SK-N-SH (cell line): ENCODE data around the gene COPS9. TPM values are rescaled to one million over a fixed set of nuclear protein-coding genes. Genes with fewer than 3 reads are reported as not detected.

Experiments used
- CTCF ChIA-PET: fragments of 300-600, 350-600 bp; formaldehyde crosslinking; extraction: SDS; loops from one replicate; lab custom pipeline; 2021; lab: Yijun Ruan, JAX
- POLR2A ChIA-PET: fragments of 350-600 bp; sonication (Branson Sonifier 250); formaldehyde crosslinking; extraction: SDS; loops from one replicate; lab custom pipeline; 2020; ENCODE audit warnings: antibody characterized with exemption, inconsistent platforms; lab: Yijun Ruan, JAX
- DNase-seq: peaks from one replicate; pipeline ENCODE4 v3.0.0; 2012
- H2AFZ ChIP-seq: fragments of 200-600 bp; sonication (generic); 2 replicates; pipeline ENCODE4 v1.8.1; 2016; ENCODE audit warnings: antibody characterized with exemption, mild to moderate bottlenecking, low read depth
- H3F3A ChIP-seq: fragments of 200-600 bp; sonication (generic); replicated peaks from 2 replicates; pipeline ENCODE3; 2016; ENCODE audit warnings: antibody characterized with exemption, mild to moderate bottlenecking; ENCODE audit not compliant: insufficient read depth
- H3K27ac ChIP-seq, 2 experiments: fragments of 200-500 bp in 1 of 2; fragments of 200-600 bp in 1 of 2; sonication (Bioruptor generic) in 1 of 2; sonication (generic), shearing (Covaris generic) in 1 of 2; 2 replicates each; pipeline versions ENCODE4 v1.5.1 to v1.6.1; 2014 to 2016; ENCODE audit warnings: low read depth in 2 of 2, inconsistent platforms in 1 of 2, low read length in 1 of 2, mild to moderate bottlenecking in 1 of 2, mixed read lengths in 1 of 2
- H3K27me3 ChIP-seq: fragments of 200-600 bp; sonication (generic), shearing (Covaris generic); 2 replicates; pipeline ENCODE4 v1.6.1; 2016; ENCODE audit warnings: mixed run types; ENCODE audit not compliant: insufficient read depth
- H3K36me3 ChIP-seq, 2 experiments: fragments of 200-500 bp in 1 of 2; fragments of 200-600 bp in 1 of 2; sonication (Bioruptor generic) in 1 of 2; sonication (generic) in 1 of 2; replicated peaks in 1 of 2; 2 replicates each; pipeline versions ENCODE3 to v1.5.1; 2014 to 2016; ENCODE audit warnings: low read length in 1 of 2, mild to moderate bottlenecking in 1 of 2; ENCODE audit not compliant: insufficient read depth in 2 of 2, control insufficient read depth in 1 of 2
- H3K4me1 ChIP-seq, 2 experiments: fragments of 200-500 bp in 1 of 2; fragments of 200-600 bp in 1 of 2; sonication (Bioruptor generic) in 1 of 2; sonication (generic), shearing (Covaris generic) in 1 of 2; 2 replicates each; pipeline versions ENCODE4 v1.5.1 to v1.6.1; 2014 to 2016; ENCODE audit warnings: low read depth in 1 of 2, low read length in 1 of 2, mixed run types in 1 of 2; ENCODE audit not compliant: insufficient read depth in 2 of 2, control insufficient read depth in 1 of 2
- H3K4me2 ChIP-seq: fragments of 200-600 bp; sonication (generic), shearing (Covaris generic); 2 replicates; pipeline ENCODE4 v1.6.1; 2017; ENCODE audit warnings: mixed run types
- H3K4me3 ChIP-seq, 2 experiments: fragments of 200-500 bp in 1 of 2; fragments of 200-600 bp in 1 of 2; sonication (Bioruptor generic) in 1 of 2; sonication (generic), shearing (Covaris generic) in 1 of 2; 2 replicates each; pipeline versions ENCODE4 v1.5.1 to v1.8.1; 2014 to 2016; ENCODE audit warnings: low read depth in 2 of 2, inconsistent platforms in 1 of 2, low read length in 1 of 2, mild to moderate bottlenecking in 1 of 2, mixed read lengths in 1 of 2, moderate library complexity in 1 of 2
- H3K79me2 ChIP-seq: fragments of 200-600 bp; sonication (generic); 2 replicates; pipeline ENCODE4 v1.8.1; 2017; ENCODE audit warnings: mild to moderate bottlenecking; ENCODE audit not compliant: insufficient read depth
- H3K9ac ChIP-seq: fragments of 200-600 bp; sonication (generic); 2 replicates; pipeline ENCODE4 v1.6.1; 2017; ENCODE audit warnings: mixed run types
- H3K9me2 ChIP-seq: fragments of 200-600 bp; sonication (generic); 2 replicates; pipeline ENCODE4 v1.6.1; 2017; ENCODE audit warnings: mixed run types
- H3K9me3 ChIP-seq: fragments of 200-600 bp; sonication (generic); 2 replicates; pipeline ENCODE4 v1.6.1; 2017; ENCODE audit warnings: mixed run types, mild to moderate bottlenecking, moderate library complexity
- H4K20me1 ChIP-seq: fragments of 200-600 bp; sonication (generic); 2 replicates; pipeline ENCODE4 v1.6.1; 2017; ENCODE audit warnings: mild to moderate bottlenecking, mixed run types; ENCODE audit not compliant: insufficient read depth
- CHD2 ChIP-seq: fragments of 150-350 bp; IDR thresholded peaks from 2 replicates; pipeline ENCODE4 v1.6.1; 2018; ENCODE audit warnings: low read length; ENCODE audit not compliant: partially characterized antibody
- ELF1 ChIP-seq: IDR thresholded peaks from 2 replicates; pipeline ENCODE4 v1.4.0; 2012
- EP300 ChIP-seq, 2 experiments: IDR thresholded peaks; 2 replicates each; pipeline versions ENCODE4 v1.4.0 to v1.6.1; 2012; ENCODE audit warnings: borderline replicate concordance in 1 of 2, low read depth in 1 of 2, low read length in 1 of 2
- FOSL2 ChIP-seq: IDR thresholded peaks from 2 replicates; pipeline ENCODE4 v1.4.0; 2012; ENCODE audit warnings: low read depth, mild to moderate bottlenecking, moderate library complexity, borderline replicate concordance
- FOXJ3 ChIP-seq: sonication (generic); formaldehyde crosslinking; IDR thresholded peaks from 2 replicates; pipeline ENCODE4 v1.5.1; 2020; ENCODE audit warnings: mild to moderate bottlenecking, missing genetic modification reagents
- FOXM1 ChIP-seq: IDR thresholded peaks from 2 replicates; pipeline ENCODE4 v1.4.0; 2012; ENCODE audit warnings: low read depth, mild to moderate bottlenecking
- GATA2 ChIP-seq: sonication (generic); formaldehyde crosslinking; IDR thresholded peaks from 2 replicates; pipeline ENCODE4 v1.5.0; 2020; ENCODE audit warnings: mild to moderate bottlenecking, missing genetic modification reagents
- MAX ChIP-seq: IDR thresholded peaks from 2 replicates; pipeline ENCODE4 v1.4.0; 2012; ENCODE audit warnings: low read depth
- MEF2A ChIP-seq: IDR thresholded peaks from 2 replicates; pipeline ENCODE4 v1.4.0; 2012; ENCODE audit warnings: low read depth, borderline replicate concordance
- MXI1 ChIP-seq: IDR thresholded peaks from 2 replicates; pipeline ENCODE4 v1.6.1; 2012; ENCODE audit warnings: mild to moderate bottlenecking, low read depth, low read length, improper control_type of control experiment
- NFIC ChIP-seq: IDR thresholded peaks from 2 replicates; pipeline ENCODE4 v1.4.0; 2012; ENCODE audit warnings: borderline replicate concordance
- POLR2AphosphoS5 ChIP-seq: IDR thresholded peaks from 2 replicates; pipeline ENCODE4 v1.6.1; 2012; ENCODE audit warnings: low read depth, low read length
- RAD21 ChIP-seq: IDR thresholded peaks from 2 replicates; pipeline ENCODE4 v1.6.1; 2012; ENCODE audit warnings: mild to moderate bottlenecking, low read length
- RCOR1 ChIP-seq: fragments of 150-350 bp; IDR thresholded peaks from 2 replicates; pipeline ENCODE4 v1.6.1; 2017; ENCODE audit warnings: antibody characterized with exemption, low read length
- SIN3A ChIP-seq: IDR thresholded peaks from 2 replicates; pipeline ENCODE4 v1.6.1; 2012; ENCODE audit warnings: low read depth, mild to moderate bottlenecking, low read length, moderate library complexity, borderline replicate concordance
- TEAD4 ChIP-seq: IDR thresholded peaks from 2 replicates; pipeline ENCODE4 v1.4.0; 2012; ENCODE audit warnings: mild to moderate bottlenecking, borderline replicate concordance; ENCODE audit not compliant: insufficient read depth
- USF2 ChIP-seq: fragments of 150-350 bp; IDR thresholded peaks from 2 replicates; pipeline ENCODE4 v1.6.1; 2017; ENCODE audit warnings: antibody characterized with exemption, low read length, low read depth, borderline replicate concordance
- YY1 ChIP-seq: IDR thresholded peaks from 2 replicates; pipeline ENCODE4 v1.4.0; 2012; ENCODE audit warnings: low read depth, mild to moderate bottlenecking
- WGBS: methylation state at CpG from one replicate; pipeline ENCODE4 v1.1.6; 2017; ENCODE audit warnings: low lambda C conversion rate; 5-methylcytosine and 5-hydroxymethylcytosine counted together
- polyA plus RNA-seq, 3 experiments: library from polyadenylated mRNA; depleted of rRNA; stranded (reverse); fragments of >200 nt; gene quantifications; 2 replicates each; pipeline ENCODE4 v1.2.3, GENCODE V29; 2012
- TF ChIP-seq, protein P1 (sequence below): fragments of 150-350 bp; IDR thresholded peaks from 2 replicates; pipeline ENCODE4 v1.6.1; 2016; ENCODE audit warnings: mild to moderate bottlenecking, low read depth, low read length

Gene COPS9
- polyA plus RNA-seq, 1 of the 3 experiments (the other 2 are of a cell fraction): 717 TPM

GRCh38 chr2:240160291-240161086 is 24.4 kb upstream of the COPS9 start:
- WGBS: 26% methylated on average over 8 of the region's 18 CpGs
- Histone ChIP-seq H3K9ac (no peak overlapping the region), H3K27ac (no peak overlapping the region), H3K4me1 (no peaks in the 10 kb centered on the region), H3K9me3 (no peaks in the 10 kb centered on the region), H3K27me3 (no peaks in the 10 kb centered on the region), H3K36me3 (no peaks in the 10 kb centered on the region), H3K79me2 (no peaks in the 10 kb centered on the region), H3K4me2 (no peak overlapping the region), H2AFZ (no peak overlapping the region), H3F3A (no peaks in the 10 kb centered on the region), H3K4me3 (no peak overlapping the region), H4K20me1 (no peaks in the 10 kb centered on the region), H3K9me2 (no peaks in the 10 kb centered on the region)
- TF ChIP-seq, protein P1, sequence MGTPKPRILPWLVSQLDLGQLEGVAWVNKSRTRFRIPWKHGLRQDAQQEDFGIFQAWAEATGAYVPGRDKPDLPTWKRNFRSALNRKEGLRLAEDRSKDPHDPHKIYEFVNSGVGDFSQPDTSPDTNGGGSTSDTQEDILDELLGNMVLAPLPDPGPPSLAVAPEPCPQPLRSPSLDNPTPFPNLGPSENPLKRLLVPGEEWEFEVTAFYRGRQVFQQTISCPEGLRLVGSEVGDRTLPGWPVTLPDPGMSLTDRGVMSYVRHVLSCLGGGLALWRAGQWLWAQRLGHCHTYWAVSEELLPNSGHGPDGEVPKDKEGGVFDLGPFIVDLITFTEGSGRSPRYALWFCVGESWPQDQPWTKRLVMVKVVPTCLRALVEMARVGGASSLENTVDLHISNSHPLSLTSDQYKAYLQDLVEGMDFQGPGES: no peak
- no peak for TF ChIP-seq NFIC
- no peak for TF ChIP-seq CHD2
- no peak for TF ChIP-seq MAX
- TF ChIP-seq TEAD4: no peak
- TF ChIP-seq MXI1: no peak
- no peak for TF ChIP-seq ELF1
- no peak for TF ChIP-seq YY1
- TF ChIP-seq GATA2: no peak
- no peak for TF ChIP-seq EP300 (IDR thresholded peaks at IDR 0.05; ENCODE audit: borderline replicate concordance in 1 of 2, low read depth in 1 of 2, low read length in 1 of 2)
- no peak for TF ChIP-seq FOXM1
- no peak for TF ChIP-seq RAD21
- TF ChIP-seq USF2: no peak
- TF ChIP-seq FOXJ3 (CRISPR knock-in tag): no peak
- TF ChIP-seq RCOR1: no peak
- TF ChIP-seq SIN3A: no peak
- TF ChIP-seq MEF2A: no peak
- no peak for TF ChIP-seq FOSL2
- TF ChIP-seq POLR2AphosphoS5: no peak
- ChIA-PET POLR2A (no interaction called here), CTCF (interaction anchor here (1.6 kb wide), 1 partner anchor 10 kb away, joined by 5 read pairs; no protein-coding TSS in a partner anchor)
- no peak for DNase-seq
